ENCODE data around the gene CDK13.

Gene CDK13

GRCh38 chr7:40057292-40057691 is 107.2 kb downstream of the CDK13 start:
- H3K27ac ChIP-seq (ENCODE audit: low read length) = no peak overlapping the region
- H3K9me3 ChIP-seq (ENCODE audit: control insufficient read depth, insufficient read depth, low read length) = no peaks in the 10 kb centered on the region
- H3K4me3 ChIP-seq (ENCODE audit: low read length) = no peak overlapping the region
- no peak for DNase-seq (ENCODE audit: low read depth, low spot score)
- H3K27me3 ChIP-seq (ENCODE audit: control insufficient read depth, insufficient read depth, low read length) = no peaks in the 10 kb centered on the region
- no peaks in the 10 kb centered on the region for H3K36me3 ChIP-seq (ENCODE audit: control insufficient read depth, insufficient read depth, low read length)
- H3K4me1 ChIP-seq (ENCODE audit: control insufficient read depth, insufficient read depth, low read length) = no peaks in the 10 kb centered on the region
- no CpG with 5 or more reads among the region's 2 CpGs for WGBS (ENCODE audit: insufficient coverage, insufficient read length)

- no peak overlapping the region for H3K27ac ChIP-seq (ENCODE audit: low read length)
- H3K4me3 ChIP-seq (ENCODE audit: low read length) = no peak overlapping the region
- H3K4me1 ChIP-seq (ENCODE audit: control insufficient read depth, insufficient read depth, low read length) = no peaks in the 10 kb centered on the region
- no peaks in the 10 kb centered on the region for H3K36me3 ChIP-seq (ENCODE audit: control insufficient read depth, insufficient read depth, low read length)
- H3K9me3 ChIP-seq (ENCODE audit: control insufficient read depth, insufficient read depth, low read length) = no peaks in the 10 kb centered on the region
- 100% methylated on average over 1 of the region's 2 CpGs for WGBS (ENCODE audit: insufficient coverage, insufficient read length)
- H3K27me3 ChIP-seq (ENCODE audit: control insufficient read depth, insufficient read depth, low read length) = no peaks in the 10 kb centered on the region
- no peak for DNase-seq (ENCODE audit: low read depth, low spot score)
These were observed 108.0 kb downstream of the CDK13 start for GRCh38 chr7:40058026-40058425.

GRCh38 chr7:40058636-40059035 is 108.6 kb downstream of the CDK13 start:
- H3K36me3 ChIP-seq (ENCODE audit: control insufficient read depth, insufficient read depth, low read length) = no peaks in the 10 kb centered on the region
- no peaks in the 10 kb centered on the region for H3K27me3 ChIP-seq (ENCODE audit: control insufficient read depth, insufficient read depth, low read length)
- no peak overlapping the region for H3K27ac ChIP-seq (ENCODE audit: low read length)

GRCh38 chr7:40059057-40059456 is 109.0 kb downstream of the CDK13 start:
- Histone ChIP-seq H3K27ac (ENCODE audit: low read length) (no peak overlapping the region), H3K36me3 (ENCODE audit: control insufficient read depth, insufficient read depth, low read length) (no peaks in the 10 kb centered on the region), H3K27me3 (ENCODE audit: control insufficient read depth, insufficient read depth, low read length) (no peaks in the 10 kb centered on the region), H3K4me3 (ENCODE audit: low read length) (no peak overlapping the region), H3K4me1 (ENCODE audit: control insufficient read depth, insufficient read depth, low read length) (no peaks in the 10 kb centered on the region), H3K9me3 (ENCODE audit: control insufficient read depth, insufficient read depth, low read length) (no peaks in the 10 kb centered on the region)
- no CpG with 5 or more reads among the region's 6 CpGs for WGBS (ENCODE audit: insufficient coverage, insufficient read length)
- DNase-seq (ENCODE audit: low read depth, low spot score) = no peak

More at GRCh38 chr7:40058636-40059035, 108.6 kb downstream of the CDK13 start:
- H3K4me3 ChIP-seq (ENCODE audit: low read length) = no peak overlapping the region
- no peaks in the 10 kb centered on the region for H3K4me1 ChIP-seq (ENCODE audit: control insufficient read depth, insufficient read depth, low read length)
- DNase-seq (ENCODE audit: low read depth, low spot score) = no peak
- H3K9me3 ChIP-seq (ENCODE audit: control insufficient read depth, insufficient read depth, low read length) = no peaks in the 10 kb centered on the region

GRCh38 chr7:40072268-40072667 is 122.2 kb downstream of the CDK13 start:
- WGBS (ENCODE audit: insufficient coverage, insufficient read length) = no CpG with 5 or more reads among the region's 5 CpGs
- no peaks in the 10 kb centered on the region for H3K27me3 ChIP-seq (ENCODE audit: control insufficient read depth, insufficient read depth, low read length)

GRCh38 chr7:40073239-40073638 is 123.2 kb downstream of the CDK13 start:
- Histone ChIP-seq H3K36me3 (ENCODE audit: control insufficient read depth, insufficient read depth, low read length) (no peaks in the 10 kb centered on the region), H3K4me3 (ENCODE audit: low read length) (no peak overlapping the region), H3K4me1 (ENCODE audit: control insufficient read depth, insufficient read depth, low read length) (no peaks in the 10 kb centered on the region), H3K27me3 (ENCODE audit: control insufficient read depth, insufficient read depth, low read length) (no peaks in the 10 kb centered on the region), H3K9me3 (ENCODE audit: control insufficient read depth, insufficient read depth, low read length) (no peaks in the 10 kb centered on the region), H3K27ac (ENCODE audit: low read length) (no peak overlapping the region)
- DNase-seq (ENCODE audit: low read depth, low spot score) = no peak
- no CpG with 5 or more reads among the region's 2 CpGs for WGBS (ENCODE audit: insufficient coverage, insufficient read length)

More at GRCh38 chr7:40072268-40072667, 122.2 kb downstream of the CDK13 start:
- H3K4me1 ChIP-seq (ENCODE audit: control insufficient read depth, insufficient read depth, low read length) = no peaks in the 10 kb centered on the region
- no peaks in the 10 kb centered on the region for H3K9me3 ChIP-seq (ENCODE audit: control insufficient read depth, insufficient read depth, low read length)
- H3K27ac ChIP-seq (ENCODE audit: low read length) = no peak overlapping the region
- DNase-seq (ENCODE audit: low read depth, low spot score) = no peak
- no peak overlapping the region for H3K4me3 ChIP-seq (ENCODE audit: low read length)
- no peaks in the 10 kb centered on the region for H3K36me3 ChIP-seq (ENCODE audit: control insufficient read depth, insufficient read depth, low read length)

GRCh38 chr7:40077849-40078248 is 127.8 kb downstream of the CDK13 start:
- WGBS (ENCODE audit: insufficient coverage, insufficient read length) = 100% methylated on average over 1 of the region's 3 CpGs
- DNase-seq (ENCODE audit: low read depth, low spot score) = no peak
- no peaks in the 10 kb centered on the region for H3K27me3 ChIP-seq (ENCODE audit: control insufficient read depth, insufficient read depth, low read length)
- no peaks in the 10 kb centered on the region for H3K36me3 ChIP-seq (ENCODE audit: control insufficient read depth, insufficient read depth, low read length)
- H3K4me1 ChIP-seq (ENCODE audit: control insufficient read depth, insufficient read depth, low read length) = no peaks in the 10 kb centered on the region
- no peak overlapping the region for H3K4me3 ChIP-seq (ENCODE audit: low read length)
- H3K27ac ChIP-seq (ENCODE audit: low read length) = no peak overlapping the region
- no peaks in the 10 kb centered on the region for H3K9me3 ChIP-seq (ENCODE audit: control insufficient read depth, insufficient read depth, low read length)

- Histone ChIP-seq H3K27ac (ENCODE audit: low read length) (no peak overlapping the region), H3K4me1 (ENCODE audit: control insufficient read depth, insufficient read depth, low read length) (no peaks in the 10 kb centered on the region), H3K36me3 (ENCODE audit: control insufficient read depth, insufficient read depth, low read length) (peaks cover 11% of the 10 kb centered on the region; the same call in 1 of the 2 replicates), H3K4me3 (ENCODE audit: low read length) (no peak overlapping the region), H3K9me3 (ENCODE audit: control insufficient read depth, insufficient read depth, low read length) (no peaks in the 10 kb centered on the region), H3K27me3 (ENCODE audit: control insufficient read depth, insufficient read depth, low read length) (no peaks in the 10 kb centered on the region)
- no CpG with 5 or more reads among the region's 2 CpGs for WGBS (ENCODE audit: insufficient coverage, insufficient read length)
- DNase-seq (ENCODE audit: low read depth, low spot score) = no peak
These were observed 142.1 kb downstream of the CDK13 start for GRCh38 chr7:40092182-40092581.

- Histone ChIP-seq H3K27me3 (ENCODE audit: control insufficient read depth, insufficient read depth, low read length) (no peaks in the 10 kb centered on the region), H3K4me3 (ENCODE audit: low read length) (no peak overlapping the region), H3K27ac (ENCODE audit: low read length) (no peak overlapping the region), H3K9me3 (ENCODE audit: control insufficient read depth, insufficient read depth, low read length) (no peaks in the 10 kb centered on the region), H3K4me1 (ENCODE audit: control insufficient read depth, insufficient read depth, low read length) (no peaks in the 10 kb centered on the region), H3K36me3 (ENCODE audit: control insufficient read depth, insufficient read depth, low read length) (peaks cover 9% of the 10 kb centered on the region; the same call in 1 of the 2 replicates)
- no CpG with 5 or more reads among the region's 8 CpGs for WGBS (ENCODE audit: insufficient coverage, insufficient read length)
- no peak for DNase-seq (ENCODE audit: low read depth, low spot score)
These were observed 143.7 kb downstream of the CDK13 start for GRCh38 chr7:40093631-40094350.

- H3K4me3 ChIP-seq (ENCODE audit: low read length) = no peak overlapping the region
- no peaks in the 10 kb centered on the region for H3K27me3 ChIP-seq (ENCODE audit: control insufficient read depth, insufficient read depth, low read length)
- H3K9me3 ChIP-seq (ENCODE audit: control insufficient read depth, insufficient read depth, low read length) = no peaks in the 10 kb centered on the region
- peaks cover 7% of the 10 kb centered on the region; the same call in 1 of the 2 replicates for H3K36me3 ChIP-seq (ENCODE audit: control insufficient read depth, insufficient read depth, low read length)
- DNase-seq (ENCODE audit: low read depth, low spot score) = no peak
- H3K27ac ChIP-seq (ENCODE audit: low read length) = no peak overlapping the region
- no CpG with 5 or more reads among the region's 1 CpG for WGBS (ENCODE audit: insufficient coverage, insufficient read length)
- no peaks in the 10 kb centered on the region for H3K4me1 ChIP-seq (ENCODE audit: control insufficient read depth, insufficient read depth, low read length)
These were observed 145.2 kb downstream of the CDK13 start for GRCh38 chr7:40095230-40095629.

GRCh38 chr7:40095695-40096327 is 145.8 kb downstream of the CDK13 start:
- no peak for DNase-seq (ENCODE audit: low read depth, low spot score)
- Histone ChIP-seq H3K36me3 (ENCODE audit: control insufficient read depth, insufficient read depth, low read length) (peaks cover 7% of the 10 kb centered on the region; the same call in 1 of the 2 replicates), H3K9me3 (ENCODE audit: control insufficient read depth, insufficient read depth, low read length) (no peaks in the 10 kb centered on the region), H3K4me3 (ENCODE audit: low read length) (no peak overlapping the region), H3K27ac (ENCODE audit: low read length) (no peak overlapping the region), H3K27me3 (ENCODE audit: control insufficient read depth, insufficient read depth, low read length) (no peaks in the 10 kb centered on the region), H3K4me1 (ENCODE audit: control insufficient read depth, insufficient read depth, low read length) (no peaks in the 10 kb centered on the region)
- no CpG with 5 or more reads among the region's 1 CpG for WGBS (ENCODE audit: insufficient coverage, insufficient read length)

All from iPS DF 6.9 (cell line).